GM19467 (cell line): ENCODE measurements around the gene CERS1.

Experiments used
- ATAC-seq: cut with Tn5 transposase; IDR thresholded peaks from one replicate; pipeline ENCODE4 v1.9.1; 2021; ENCODE audit warnings: mild to moderate bottlenecking, moderate library complexity; ENCODE audit not compliant: unreplicated experiment

Gene CERS1

DNA sequence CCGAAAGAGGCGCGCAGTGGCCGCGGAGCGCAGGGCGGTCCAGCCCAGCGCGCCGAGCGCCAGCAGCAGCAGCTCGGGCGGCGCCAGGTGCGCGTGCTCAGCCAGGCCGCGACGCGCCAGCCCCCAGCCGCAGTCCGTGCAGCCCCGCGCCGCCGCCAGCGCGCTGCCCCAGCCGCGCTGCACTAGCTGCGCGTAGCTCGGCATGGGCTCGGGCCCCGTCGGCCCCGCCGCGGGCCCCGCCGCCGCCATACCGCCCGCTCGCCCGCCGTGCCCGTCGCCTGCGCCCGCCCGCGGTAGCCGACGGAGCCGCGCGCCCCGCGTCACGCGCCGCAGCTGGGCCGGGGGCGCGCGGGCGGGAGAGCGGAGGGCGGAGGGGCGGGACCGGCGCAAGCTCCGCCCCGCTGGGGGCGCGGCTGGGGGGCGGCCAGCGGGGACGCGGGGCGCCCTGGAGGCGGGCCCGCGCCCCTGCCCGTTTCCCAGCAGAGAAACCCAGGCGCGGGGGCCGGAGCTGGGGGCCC lies at the start of gene CERS1:
Gene CERS1, minus strand, starts transcription at position 335 of the 518 bp plus-strand sequence. Its CDS starts 86 bp downstream, at position 249.
- no peak for ATAC-seq

DNA sequence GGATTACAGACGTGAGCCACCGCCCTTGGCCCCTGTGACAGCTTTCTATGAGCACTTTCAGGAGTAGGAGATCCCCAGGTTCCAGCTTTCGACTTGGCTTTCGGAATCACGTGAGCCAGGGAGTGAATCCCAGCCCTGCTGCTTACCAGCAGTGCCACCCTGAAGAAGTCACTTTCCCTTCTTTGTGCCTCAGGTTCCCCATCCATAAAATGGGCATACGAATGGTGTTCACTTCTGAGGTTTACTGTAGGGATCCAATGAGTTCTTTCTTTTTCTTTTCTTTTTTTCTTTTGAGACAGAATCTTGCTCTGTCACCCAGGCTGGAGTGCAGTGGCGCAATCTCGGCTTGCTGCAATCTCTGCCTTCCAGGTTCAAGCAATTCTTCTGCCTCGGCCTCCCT lies 49.3 kb upstream of the CERS1 start:
- ATAC-seq: no peak

- no peak for ATAC-seq
These were observed 47.5 kb upstream of the CERS1 start for GRCh38 chr19:18943465-18943864.

DNA sequence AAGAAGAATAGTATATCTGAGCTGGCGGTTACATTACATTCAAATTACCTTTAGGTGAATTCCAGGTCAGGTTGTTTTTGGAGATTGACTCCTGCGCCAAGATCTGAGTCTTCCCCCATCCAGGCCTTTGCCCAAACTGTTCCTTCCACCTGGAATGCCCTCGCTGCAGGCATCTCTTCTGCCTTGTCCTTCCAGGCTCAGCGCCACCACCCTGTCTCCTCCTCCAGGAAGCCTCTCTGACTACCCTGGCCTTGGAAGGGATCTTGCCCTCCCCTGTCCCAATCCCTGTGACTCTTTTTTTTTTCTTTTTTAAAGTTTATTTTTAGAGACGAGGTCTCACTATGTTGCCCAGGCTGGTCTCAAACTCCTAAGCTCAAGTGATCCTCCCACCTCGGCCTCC lies 46.7 kb upstream of the CERS1 start:
- ATAC-seq: no peak

DNA sequence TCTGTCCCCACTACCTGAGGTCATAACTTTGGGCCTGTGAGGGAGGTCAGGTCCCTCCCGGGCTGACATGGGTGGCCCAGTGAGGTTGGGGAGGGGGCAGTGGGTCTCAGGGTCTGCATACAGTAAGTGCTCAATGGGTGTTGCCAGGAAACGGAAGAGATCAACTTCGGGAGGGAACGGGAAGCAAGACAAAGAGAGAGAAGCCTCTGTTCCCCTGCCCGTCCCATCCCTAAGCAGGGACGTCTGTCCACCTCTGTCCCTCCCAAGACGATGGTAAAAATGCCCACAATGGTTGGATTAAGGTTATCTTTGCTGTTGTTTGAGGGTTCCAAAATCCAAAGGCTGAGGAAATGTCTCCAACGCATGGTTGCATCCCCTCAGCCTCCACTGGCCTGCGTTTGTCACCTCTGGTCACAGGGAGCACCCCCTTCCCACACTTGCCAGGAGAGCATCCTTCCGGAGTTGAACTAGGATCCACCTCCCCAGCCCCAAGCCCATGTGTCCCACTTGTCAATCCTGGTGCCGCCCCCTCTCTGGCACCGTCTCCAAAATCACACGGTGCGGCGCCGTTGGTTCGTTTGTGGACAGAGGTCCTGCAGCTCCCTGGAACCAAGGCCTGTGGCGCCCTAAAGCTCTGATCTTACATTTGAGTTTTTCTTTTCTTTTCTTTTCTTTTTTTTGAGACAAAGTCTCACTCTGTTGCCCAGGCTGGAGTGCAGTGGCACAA lies 45.8 kb upstream of the CERS1 start:
- no peak for ATAC-seq

DNA sequence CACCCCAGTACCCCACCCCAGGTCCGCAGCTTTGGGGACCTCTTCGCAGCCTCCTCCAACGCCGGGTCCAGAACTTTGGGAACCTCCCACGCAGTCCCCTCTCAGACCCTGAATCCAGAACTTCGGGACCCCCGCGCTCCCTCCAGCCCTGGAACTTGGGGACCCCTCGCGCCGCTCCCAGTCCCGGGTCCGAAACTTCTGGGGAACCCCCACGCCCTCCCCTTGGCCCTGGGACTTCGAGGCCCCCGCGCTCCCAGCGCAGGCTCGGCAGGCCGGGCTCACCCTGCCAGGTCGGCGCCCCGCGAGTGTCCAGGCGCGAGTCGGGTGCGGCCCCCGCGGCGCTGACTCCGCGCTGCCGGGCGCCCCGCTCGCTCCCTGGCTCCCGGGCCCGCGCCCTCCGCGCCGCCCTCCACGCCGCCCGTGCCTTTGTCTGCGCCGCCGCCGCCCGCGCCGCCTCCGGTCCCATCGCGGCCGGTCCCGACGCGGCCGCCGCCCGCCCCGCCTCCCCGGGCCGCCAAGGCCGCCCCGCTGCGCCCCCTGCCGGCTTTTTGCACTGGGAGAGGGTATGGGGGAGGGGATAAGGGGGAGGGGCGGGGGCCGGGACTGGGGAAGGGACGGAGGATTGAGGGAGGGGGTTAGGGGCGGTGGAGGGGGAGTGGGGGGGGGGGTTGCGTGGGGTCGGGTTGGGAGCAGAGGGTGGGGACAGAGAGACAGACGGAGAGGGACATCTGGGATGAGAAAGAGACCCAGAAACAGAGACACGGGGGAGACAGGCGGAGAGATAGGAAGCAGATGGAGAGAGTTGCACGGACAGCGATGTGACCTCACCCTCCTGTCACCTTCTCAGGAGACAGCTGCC lies 45.0 kb upstream of the CERS1 start, which contains the start of gene HOMER3:
Gene HOMER3, minus strand, starts transcription at position 449 of the 859 bp plus-strand sequence. CDS start 2,235 bp downstream, outside the sequence.
- no peak for ATAC-seq

DNA sequence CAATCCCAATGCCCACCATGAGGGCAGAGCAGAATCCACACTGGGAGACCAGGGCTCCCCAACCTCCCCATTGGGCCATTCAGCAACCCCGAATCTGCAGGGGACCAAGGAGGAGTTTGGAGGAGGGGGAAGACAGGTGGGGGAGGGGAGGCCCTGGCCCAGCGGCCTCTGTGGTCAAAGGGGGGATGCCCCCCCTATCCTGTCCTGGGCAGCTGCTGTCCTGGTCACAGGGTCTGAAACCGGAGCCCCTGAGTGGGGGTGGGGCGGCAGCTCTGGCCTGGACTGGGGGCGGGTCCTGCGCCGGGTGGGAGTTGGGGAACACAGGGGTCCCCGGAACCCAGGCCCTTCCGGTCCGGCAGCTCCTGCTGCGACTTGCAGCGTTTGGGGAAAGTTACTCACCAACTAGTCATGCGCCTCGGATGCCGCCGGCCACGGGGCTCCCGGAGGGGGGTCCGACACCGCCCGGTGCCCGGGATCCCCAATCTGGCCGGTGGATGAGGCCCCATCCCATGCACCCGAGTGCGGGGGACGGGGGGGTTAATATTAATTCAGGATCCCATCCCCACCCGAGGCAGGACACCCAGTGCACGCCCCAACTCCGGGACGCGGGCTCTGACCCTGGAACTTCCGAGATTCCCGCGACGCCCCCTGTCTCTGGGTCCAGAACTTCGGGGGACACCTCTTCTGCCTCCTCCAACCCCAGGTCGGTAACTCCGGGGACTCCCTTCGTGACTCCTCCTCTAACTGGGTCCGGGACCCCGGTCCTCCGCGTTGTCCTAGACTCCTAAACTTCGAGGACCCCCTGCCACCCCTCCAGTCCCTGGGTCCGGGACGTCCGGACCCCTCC lies 44.2 kb upstream of the CERS1 start:
- ATAC-seq: no peak

- no peak for ATAC-seq
These were observed 43.2 kb upstream of the CERS1 start for GRCh38 chr19:18939163-18939562.

DNA sequence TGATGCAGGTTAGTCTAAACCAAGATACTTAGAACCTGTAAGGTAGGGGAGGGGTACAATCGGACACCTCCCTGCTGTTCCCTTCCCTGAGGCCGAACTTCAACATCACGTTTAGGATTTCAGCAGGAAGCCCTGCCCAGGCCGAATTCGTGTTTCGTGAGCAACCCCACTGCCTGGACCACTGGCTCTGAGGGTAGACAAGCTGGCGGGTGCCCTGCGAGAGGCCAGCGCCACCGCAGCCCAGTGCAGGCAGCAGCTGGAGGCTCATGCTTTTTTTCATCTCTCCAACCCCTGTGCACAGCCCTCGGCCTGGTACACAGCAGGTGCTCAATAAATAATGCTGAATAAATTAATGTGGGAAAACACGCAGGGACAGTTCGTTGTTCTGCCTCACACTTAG lies 37.3 kb upstream of the CERS1 start:
- ATAC-seq: no peak

DNA sequence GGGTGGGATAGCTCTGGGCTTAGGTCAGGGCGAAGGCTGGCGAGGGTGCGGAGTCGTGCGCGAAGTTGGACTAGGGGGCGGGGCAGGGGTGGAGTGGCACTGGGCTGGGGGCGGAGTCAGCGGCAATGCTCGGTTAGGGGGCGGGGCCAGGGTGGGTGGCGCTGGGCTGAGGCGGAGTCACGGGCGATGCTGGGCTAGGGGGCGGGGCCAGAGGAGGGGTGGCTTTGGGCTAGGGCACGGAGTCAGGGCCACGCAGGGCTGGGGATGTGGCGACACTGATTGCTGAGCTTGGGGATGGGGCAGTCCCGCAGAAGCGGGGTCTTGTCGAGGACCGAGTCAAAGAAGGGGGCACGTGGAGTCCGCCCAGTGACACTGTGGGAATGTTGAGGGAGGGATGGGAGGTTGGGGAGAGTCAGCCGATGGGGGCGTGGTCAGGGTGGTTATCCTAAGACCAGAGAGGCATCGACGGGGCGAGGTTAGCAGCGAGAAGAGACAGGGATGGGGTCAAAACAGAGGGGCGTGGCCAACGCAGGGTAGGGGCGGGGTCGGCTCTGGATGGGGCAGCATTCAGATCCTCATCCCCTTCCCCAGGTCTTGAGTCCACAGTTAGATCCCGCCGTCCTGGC lies 36.4 kb upstream of the CERS1 start:
- ATAC-seq: no peak

- ATAC-seq: no peak
These were observed 35.6 kb upstream of the CERS1 start for GRCh38 chr19:18931316-18932162.

GRCh38 chr19:18929311-18929710 lies 33.4 kb upstream of the CERS1 start:
- ATAC-seq: no peak

DNA sequence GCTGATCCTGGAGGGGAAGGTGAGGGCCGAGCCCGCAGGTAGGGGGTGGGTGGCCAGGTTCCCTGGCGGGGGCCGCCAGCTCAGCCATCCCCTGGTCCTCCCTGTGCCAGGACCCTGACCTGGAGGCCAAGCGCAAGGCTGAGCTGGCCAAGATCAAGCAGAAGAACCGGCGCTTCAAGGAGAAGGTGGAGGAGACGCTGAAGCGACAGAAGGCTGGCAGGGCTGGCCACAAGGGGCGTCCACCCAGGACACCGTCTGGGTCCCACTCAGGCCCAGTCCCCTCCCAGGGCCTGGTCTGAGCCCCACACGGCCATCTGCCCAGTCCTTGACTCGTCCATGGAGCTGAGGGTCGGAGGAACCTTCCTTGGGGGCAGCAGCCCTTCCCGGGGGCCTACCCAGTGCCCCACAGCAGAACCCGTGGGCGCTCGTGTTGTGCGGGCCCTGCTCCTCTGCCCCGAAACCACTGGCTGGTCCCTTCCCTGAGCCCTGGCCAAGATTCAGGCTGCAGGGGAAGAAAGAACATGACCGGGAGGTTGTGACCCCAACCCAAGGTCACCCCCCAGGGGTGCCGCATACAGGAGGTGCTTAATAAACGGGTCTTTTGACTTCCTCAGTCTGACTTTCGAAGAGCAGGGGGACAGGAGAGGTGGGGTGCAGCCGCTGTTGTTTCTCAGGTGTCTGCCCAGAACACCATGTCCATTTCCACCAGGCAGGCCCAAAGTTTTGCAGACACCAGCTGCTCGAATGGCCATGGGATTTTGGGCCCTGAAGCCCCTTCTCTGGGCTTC lies 32.3 kb upstream of the CERS1 start:
- no peak for ATAC-seq

- no peak for ATAC-seq
These were observed 28.8 kb upstream of the CERS1 start for GRCh38 chr19:18924684-18925213.

DNA sequence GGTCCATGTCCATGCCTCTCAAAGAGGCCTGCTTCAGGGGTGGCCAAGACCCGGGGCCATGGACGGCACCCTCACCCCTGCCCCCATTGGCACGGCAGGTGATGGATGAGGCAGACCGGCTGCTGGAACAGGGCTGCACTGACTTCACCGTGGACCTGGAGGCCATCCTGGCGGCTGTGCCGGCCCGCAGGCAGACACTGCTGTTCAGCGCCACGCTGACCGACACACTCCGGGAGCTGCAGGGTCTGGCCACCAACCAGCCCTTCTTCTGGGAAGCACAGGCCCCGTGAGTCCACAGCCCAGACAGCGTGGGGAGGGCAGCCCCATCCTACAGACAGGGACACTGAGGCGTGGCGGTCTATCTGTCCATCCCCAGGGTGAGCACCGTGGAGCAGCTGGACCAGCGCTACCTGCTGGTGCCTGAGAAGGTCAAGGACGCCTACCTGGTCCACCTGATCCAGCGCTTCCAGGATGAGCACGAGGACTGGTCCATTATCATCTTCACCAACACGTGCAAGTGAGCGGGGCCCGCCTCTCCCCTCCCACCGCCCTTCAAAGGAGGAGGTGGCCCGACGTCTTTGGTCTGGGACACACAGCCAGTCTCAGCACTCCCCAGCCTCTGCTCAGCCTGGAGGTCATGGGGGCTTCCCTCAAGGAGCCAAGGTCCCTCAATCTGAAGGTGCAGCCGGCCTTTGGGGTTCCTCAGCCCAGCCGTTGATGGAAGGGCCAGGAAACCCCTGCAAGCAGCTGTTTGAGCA lies 26.4 kb upstream of the CERS1 start:
- ATAC-seq: no peak

- no peak for ATAC-seq
These were observed 25.6 kb upstream of the CERS1 start for GRCh38 chr19:18921593-18921992.

- ATAC-seq: no peak
These were observed 24.4 kb upstream of the CERS1 start for GRCh38 chr19:18920400-18920799.

DNA sequence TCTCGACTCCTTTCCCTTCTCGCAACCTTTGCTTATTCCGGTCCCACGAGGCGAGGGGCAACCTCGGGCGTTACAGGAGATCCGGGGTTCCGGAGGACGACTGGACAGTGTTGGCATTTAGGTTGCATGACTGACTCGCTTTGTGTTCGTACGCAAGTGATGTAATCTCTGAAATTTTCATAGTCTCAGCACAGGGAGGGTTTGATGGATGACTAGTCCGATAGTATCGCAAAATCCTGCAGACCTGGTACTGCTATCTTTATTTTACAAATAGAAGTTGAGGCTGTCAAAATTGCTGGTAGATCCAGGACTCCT lies 23.9 kb upstream of the CERS1 start:
- ATAC-seq: no peak
